Jurkat, Clone E6-1 (cell line): ENCODE data around the gene C4BPB.

Experiments
- DNase-seq: peaks from one replicate; pipeline ENCODE4 v3.0.0-alpha.2; 2011; ENCODE audit warnings: low read depth, low spot score
- H3K4me3 ChIP-seq: 2 replicates; pipeline ENCODE4 v1.5.1; 2011; ENCODE audit warnings: mild to moderate bottlenecking, low read length, control low read depth, moderate library complexity

The C4BPB gene

DNA sequence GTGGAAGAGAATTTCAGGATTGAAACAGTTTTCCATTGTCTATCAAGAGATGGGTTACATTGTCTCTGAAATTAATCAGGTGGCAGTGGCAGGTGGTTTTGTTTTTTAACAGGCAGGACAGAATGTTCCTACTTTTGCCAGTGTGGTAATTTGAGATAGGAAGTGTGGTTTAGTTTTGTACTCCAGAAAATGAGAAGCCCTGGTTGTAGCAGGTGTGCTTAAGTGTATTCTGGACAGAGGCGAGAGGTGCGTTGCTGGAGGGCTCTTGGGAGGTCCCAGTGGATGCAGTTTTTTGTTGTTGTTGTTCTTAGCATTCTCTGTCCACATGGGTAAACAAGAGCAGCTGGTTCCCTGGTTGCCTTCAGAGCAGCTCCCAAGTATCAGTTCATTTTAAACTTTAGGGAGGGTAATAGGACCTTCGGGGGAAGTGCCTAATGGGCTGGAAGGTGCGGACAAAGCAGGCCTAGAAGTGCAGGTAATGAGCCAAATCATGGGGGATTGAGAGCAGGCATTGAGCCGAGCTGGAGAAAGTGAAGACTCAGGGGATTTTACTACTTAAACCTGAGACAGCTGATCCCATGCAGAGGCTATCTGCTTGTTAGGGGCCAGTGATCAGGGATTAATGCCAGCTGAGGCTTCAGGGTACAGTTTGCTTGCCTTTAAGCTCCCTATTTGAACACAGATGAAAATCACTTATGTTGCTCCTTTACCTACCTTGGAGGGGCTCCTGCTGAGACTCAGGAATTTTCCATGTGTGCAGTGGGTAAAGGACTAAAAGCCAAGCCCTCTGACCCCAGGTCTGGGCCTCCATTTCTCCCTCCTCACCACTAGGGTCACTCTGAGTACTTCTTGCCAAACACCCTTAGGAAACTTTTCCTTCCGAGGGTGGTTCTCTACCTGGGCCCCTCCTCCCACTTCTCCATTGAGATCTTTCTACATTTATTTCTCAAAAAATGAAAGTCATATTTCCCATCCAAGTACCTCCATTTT is 29.5 kb upstream of the C4BPB start:
- peak; percentile 38 for DNase-seq
- no peak overlapping the region for H3K4me3 ChIP-seq

DNA sequence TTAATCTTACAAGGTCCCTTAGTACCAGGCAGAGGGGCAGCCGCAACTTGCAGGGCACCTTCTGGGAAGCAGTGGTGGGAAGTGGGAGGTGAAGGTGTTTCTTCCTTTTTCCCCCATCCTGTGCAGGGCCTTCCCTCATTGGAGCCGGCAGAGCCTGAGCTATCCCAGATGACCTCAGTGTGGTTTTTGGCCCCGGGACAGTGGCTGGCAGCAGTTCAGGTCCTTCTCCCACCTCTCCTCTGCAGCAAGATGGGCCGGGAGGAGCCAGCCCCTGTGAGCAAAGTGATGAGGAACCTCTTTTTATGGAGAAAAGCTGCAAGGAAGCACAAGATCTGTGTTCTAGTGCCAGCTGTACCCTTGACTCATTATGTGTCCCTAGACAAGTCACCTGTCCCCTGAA is 28.8 kb upstream of the C4BPB start:
- no peak for DNase-seq
- no peak overlapping the region for H3K4me3 ChIP-seq

DNA sequence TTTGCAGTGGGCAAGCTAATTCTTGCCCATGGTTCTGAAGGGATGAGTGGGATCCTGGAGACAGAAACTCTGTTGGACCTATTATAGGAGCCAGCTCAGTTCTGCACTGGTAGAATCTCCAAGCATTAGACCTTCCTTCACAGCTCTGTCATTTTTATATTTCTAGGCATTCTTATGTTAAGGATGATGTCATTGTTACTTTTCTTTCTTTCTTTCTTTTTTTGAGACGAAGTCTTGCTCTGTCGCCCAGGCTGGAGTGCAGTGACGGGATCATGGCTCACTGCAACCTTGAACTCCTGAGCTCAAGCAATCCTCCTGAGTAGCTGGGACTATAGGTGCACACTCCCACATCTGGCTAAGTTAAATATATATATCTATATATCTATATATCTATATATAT is 28.1 kb upstream of the C4BPB start:
- no peak overlapping the region for H3K4me3 ChIP-seq

DNA sequence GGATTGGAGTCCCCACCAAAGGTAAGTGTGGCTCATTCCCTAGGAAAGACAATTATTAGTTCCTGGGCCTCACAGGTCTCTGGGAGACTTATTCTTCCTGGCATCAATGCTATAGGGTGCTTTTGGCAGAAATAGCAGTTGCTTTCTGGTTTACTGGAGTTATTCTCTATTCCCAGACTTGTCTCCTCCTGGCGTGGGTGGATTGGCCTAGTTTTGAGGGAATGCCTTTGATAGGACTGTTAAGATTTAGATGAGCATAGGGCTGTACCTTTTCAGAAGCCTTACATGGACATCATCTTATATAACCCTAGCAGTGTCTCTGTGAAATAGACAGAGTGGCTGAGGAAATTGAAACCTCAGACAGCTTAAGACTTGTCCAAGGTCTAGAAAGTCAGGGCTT is 26.6 kb upstream of the C4BPB start:
- no peak for DNase-seq
- no peak overlapping the region for H3K4me3 ChIP-seq

More for the DNA sequence above, 28.1 kb upstream of the C4BPB start:
- no peak for DNase-seq

DNA sequence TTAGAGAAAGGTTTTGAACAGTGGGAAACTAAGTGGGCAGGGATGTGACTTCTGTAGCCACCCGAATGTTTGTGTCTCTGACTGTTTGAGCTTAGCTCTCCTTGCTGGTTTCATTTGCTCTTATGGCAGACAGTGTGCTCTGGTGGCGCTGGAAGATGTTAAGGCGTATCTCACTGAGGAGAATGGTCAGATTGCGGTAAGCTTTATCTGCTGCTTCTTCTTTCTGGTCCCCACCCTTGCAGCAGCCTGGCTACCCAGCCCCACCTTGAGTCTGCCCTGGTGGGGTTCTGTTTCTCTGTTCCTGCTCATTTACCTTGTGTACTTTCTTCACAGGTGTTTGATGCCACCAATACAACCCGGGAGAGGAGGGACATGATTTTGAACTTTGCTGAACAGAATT is 25.6 kb upstream of the C4BPB start:
- no peak for DNase-seq
- H3K4me3 ChIP-seq = no peak overlapping the region

DNA sequence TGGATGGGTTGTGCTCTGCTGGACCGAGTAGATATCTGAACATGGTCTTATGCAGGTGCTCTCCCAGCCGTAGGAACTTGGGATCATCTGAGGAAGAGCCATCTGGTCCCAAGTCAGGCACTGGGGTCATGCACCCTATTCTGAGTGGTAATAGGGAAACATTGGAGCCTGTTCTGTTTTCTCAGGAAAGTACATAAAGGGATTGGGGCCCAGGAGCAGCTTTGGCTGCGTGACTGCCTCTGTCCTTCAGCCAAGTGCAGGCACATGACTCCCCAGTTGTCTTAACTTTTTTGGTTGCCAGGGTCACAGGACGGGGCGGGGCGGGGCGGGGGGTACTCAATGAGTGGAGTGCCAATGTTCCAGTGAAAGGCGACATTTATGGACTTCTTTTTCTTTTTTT is 24.1 kb upstream of the C4BPB start:
- DNase-seq = no peak
- no peak overlapping the region for H3K4me3 ChIP-seq

DNA sequence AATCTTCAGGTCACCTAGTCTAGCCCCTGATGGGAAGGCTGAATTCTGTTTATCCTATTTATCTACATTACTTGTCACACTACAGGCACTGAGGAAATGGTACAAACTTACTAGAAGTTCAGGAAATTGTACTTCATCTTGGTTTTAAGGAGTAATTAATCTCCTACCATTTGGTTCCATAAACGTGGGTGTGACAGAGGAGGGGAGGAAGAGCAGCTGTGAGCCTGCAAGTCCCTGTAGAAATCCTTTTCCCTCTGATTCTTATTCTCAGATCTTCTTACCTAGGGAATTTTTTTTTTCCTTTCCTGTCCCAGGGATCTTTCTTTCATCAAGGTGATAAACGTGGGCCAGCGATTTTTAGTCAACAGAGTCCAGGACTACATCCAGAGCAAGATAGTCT is 21.5 kb upstream of the C4BPB start:
- DNase-seq = no peak
- H3K4me3 ChIP-seq = no peak overlapping the region

DNA sequence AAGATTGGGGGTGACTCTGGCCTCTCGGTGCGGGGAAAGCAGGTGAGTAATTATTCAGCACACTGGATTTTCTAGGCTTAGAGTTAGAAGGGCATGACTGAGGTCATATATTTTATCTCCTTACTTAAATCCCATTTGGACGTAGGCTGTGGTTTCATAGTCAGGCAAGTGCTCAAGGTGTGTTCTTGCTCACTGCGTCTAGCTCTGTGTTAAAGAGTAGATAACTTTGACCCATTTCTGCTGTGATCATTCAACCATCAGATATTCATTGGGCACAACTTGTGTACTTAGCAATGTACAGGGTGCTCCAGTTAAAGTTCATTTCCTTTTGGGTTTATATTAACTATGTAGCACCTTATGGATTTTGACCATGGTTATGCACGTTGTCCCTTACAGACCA is 21.0 kb upstream of the C4BPB start:
- H3K4me3 ChIP-seq = no peak overlapping the region
- no peak for DNase-seq

DNA sequence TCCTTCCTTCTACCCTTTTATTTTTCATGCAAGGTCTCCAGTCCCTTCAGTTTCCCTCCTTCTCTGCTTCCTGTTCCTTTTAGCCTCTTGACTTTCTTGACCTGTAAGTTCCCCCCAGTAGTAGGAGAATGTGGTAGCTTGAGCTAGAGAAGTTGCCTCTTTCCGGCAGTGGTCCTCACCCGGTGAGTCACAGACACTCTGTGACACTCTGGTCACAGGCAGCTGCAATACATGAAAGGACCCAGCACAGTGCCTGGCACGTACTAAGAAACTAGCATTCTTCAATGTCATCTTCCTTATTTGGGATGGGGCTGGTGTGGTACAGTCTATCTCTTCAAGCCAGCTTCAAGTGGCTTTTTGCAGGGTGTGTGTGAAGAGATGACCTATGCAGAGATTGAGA is 19.6 kb upstream of the C4BPB start:
- no peak overlapping the region for H3K4me3 ChIP-seq
- DNase-seq = no peak

DNA sequence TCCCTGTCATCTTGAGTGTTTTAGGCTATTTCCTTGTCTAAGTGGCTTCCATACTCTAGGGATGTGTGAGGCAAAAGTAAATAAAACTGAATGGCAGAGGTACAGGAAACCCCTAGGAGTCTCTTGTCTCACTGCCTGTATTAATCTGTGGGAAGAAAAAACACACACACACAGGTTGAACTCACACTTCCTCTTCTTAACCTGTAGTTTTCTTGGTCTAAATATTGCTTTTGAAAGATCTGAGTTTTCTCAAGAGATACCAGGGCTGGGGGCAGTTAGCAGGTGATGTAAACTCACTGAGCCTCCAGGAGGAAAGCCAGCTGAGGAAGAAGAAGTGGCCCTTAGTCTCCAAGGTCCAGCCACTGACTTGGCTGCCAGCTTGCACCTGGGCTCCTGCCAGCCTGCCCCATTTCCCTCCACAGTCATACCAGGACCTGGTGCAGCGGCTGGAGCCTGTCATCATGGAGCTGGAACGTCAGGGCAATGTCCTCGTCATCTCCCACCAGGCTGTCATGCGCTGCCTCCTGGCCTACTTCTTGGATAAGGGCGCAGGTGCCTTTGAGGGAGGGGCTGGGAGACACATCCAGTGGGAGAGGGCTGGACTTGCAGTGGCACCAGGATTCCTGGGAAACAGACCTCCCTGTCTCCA is 18.7 kb upstream of the C4BPB start:
- no peak for DNase-seq
- no peak overlapping the region for H3K4me3 ChIP-seq

DNA sequence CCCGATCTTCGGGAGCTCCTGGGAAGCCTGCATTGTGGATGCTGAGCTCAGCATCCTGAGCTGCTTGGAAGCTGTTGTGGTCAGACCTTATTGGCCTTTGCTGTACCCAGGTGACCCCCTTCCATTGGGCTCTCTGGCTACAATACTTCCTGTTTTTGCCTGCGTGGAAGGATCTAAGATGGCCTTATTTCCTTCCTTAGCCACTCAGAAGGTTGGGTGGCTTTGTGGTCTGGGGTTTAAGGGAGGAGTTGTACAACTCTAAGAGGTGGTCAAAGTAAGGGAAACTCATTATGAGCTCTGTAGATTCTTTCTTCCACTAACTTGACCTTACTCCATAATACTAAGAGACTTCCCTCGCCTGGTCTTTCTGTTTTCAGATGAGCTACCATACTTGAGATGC is 17.8 kb upstream of the C4BPB start:
- DNase-seq = no peak
- no peak overlapping the region for H3K4me3 ChIP-seq

DNA sequence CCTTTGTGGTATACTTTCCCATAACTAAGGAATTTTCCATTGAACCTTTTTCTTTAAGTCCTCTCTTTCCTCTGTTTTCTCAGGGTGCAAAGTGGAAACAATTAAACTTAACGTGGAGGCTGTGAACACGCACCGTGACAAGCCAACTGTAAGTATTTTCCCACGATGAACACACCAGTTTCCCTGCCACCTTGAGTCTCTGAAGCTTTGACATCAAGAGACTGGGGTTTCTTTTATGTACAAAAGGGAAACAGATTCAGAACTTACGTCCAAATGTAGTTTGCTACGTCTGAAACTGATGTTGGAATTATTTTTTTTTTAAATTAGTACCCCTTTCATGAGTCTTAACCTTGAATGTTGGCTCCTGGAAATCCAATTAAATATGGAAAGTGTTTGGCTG is 17.2 kb upstream of the C4BPB start:
- H3K4me3 ChIP-seq = no peak overlapping the region
- peak; percentile 52 for DNase-seq

DNA sequence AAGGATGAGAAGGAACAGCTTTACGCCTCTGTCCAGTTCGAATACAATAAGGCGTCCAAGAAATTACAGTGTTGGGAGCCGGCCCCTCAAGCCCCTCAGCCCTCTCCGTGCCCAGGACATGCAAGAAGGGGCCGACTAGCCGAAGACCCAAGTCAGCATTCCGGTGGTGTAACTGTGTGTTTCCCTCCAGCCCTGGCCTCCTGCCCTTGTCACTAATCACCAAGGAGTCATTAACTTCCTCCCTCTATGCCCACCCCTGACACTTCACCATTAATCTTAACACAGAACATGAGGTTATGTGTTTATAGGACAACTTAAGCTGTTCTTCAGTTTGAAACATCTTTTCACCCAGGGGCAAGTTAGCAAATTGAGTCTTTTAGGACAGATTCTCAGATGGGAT is 16.4 kb upstream of the C4BPB start:
- H3K4me3 ChIP-seq = no peak overlapping the region
- DNase-seq = no peak

DNA sequence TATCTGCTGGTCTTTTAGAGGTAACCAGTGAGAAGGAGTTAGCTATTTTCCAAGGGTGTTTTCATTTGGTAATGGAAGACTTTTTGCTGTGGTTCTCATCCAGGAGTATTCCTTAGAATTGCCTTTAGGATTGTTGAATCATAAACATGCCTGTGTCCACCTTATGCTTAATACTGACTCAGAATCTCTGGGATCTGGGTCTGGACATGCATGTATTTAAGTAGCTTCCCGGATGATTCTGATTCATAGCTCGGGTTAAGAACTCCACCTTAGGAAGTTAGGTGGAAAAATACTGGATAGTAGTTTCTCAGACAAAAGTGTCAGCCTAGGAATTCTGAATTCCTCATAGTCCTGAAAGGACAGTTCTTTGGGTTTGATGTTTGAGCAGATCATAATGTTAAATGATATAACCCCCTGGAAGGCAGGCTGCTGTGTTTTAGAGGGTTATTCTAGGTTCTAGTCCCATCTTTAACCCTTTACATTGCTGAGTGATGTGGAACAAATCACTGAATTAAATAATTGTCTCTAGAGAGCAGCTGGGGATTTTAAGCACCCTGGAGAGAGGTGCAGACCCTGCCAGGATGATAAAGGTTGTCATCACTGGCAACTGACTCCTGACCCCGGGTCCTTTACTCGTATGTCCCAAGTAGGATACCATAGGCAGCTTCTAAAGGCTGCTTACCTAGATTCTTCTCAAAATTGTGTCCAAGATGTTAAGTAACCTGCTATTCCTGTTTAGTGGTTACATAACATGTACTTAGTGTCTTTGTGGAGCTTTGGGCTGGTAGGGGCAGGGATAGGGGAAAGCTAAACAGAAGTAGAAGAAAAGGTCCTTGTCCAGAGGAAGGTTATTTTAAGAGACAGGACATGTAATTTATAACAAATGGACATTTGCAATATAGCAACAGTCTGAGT is 14.5 kb upstream of the C4BPB start:
- no peak for DNase-seq
- H3K4me3 ChIP-seq = no peak overlapping the region

DNA sequence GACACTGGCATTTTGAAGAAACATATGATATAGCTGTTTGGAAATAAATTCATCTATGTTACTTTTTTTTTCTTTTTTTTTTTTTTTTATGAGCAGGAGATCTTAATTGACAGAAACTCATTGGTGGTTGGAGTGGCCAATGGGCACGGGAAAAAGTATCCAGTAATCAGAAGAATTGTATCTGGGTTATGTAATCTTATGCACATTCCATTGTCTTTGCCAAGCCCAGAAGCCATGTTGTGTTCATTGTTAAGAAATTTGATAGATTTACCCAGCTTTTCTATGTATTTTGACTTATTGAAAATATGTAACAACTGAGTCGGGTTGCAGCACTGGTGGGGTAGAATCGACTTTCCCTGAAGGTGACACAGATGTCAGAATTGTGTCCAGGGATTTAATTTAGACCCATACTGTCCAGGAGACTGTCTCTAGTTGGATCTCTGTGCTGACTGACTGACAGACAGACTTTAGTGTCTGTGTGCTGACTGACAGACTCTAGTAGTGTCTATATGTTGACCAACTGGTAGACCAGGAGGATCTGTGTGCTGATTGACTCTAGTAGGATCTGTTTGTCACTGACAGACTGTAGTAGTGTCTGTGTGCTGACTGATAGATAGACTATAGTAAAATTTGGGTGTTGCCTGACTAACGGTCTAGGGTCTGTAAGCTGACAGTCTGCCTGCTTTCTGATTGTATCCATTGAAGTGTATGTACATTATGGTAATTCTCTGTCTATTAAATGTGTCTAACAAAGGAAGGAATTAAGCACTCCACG is 12.3 kb upstream of the C4BPB start:
- no peak for DNase-seq
- H3K4me3 ChIP-seq = no peak overlapping the region

DNA sequence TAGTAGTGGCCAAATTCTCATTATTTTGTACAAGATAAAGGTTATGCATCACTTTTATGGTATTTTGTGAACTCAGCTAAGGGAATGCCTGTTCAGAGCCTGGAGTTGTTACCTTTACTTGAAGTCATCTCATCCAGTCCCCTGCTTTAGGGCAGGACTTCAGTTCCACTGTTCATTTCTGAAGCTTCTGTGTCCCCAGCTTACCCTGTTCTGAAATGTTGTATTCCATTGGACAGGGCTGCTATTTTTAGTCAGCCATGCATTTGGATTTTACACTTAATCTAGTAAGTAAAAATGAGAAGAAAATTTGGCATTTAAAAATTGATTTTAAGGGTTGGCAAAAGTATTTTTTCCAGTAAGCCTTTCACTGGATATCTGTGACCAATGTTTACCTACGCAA is 11.6 kb upstream of the C4BPB start:
- no peak for DNase-seq
- H3K4me3 ChIP-seq = no peak overlapping the region

DNA sequence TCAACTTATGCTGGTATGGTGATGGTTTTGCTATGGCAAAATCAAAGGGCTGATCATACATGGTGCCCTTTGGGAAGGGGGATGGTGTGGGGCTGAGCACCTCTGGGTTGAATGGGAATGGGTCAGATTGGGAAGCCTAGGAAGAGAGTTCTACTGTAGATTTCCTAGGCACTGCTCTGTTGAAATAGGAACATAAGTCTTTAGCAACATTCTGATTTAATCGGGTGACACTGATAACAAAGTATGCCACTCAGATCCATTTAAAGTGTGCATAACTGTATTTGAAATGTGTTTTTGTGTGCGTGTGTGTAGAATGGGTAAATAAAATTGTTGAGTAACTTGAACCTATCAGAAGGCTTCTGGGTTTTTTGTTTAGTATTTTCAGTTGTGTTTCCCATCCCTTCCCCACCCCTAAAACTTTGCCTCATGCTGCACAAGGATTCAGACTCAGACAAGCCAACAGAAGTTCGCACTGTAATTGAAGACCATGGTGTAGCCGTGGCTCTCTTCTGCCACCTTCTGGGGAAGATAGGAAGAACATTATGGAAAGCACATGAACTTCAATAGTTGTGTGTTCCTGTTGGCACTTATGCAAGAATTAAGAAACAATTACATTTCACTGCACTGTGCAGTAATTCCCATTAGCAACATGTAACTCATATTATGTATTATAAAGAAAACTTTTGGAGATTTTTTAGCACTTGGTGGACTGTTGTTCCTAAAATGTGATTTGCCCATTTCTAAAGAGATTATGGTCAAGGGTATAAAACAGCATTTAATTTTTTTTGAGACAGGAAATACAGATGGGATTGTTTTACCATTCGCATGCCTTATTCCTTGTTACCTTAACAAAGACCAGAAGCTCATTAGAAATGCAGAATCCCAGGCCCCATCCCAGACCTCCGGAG is 10.9 kb upstream of the C4BPB start:
- H3K4me3 ChIP-seq = no peak overlapping the region
- DNase-seq = peak; percentile 75

DNA sequence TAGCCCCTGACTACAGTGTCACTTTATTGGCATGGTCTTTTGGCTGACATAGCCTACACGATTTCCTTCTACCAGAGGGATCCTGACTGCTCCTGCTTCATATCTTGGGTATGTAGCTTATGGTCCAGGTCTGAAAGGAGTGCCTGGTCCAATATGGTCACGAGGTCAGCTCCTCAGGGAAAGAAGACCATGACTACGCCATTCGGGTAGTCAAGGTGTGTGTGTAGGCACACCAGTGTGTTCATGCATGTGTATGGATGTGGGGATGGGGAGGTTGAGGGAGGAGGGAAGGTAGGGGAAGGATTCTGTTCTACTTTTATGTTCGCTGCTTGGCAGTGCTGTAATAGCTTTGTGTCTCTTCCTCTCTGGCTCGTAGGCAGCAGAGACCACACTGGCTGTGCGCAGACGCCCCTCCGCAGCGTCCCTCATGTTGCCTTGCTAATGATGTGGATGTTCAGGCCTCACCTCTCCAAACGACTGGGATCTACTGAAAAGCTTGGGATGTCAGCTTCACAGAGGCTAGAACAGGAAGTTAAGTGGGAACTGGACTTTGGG is 10.0 kb upstream of the C4BPB start:
- no peak for DNase-seq
- H3K4me3 ChIP-seq = no peak overlapping the region
